ENCODE measurements around the gene RASEF.

DNA sequence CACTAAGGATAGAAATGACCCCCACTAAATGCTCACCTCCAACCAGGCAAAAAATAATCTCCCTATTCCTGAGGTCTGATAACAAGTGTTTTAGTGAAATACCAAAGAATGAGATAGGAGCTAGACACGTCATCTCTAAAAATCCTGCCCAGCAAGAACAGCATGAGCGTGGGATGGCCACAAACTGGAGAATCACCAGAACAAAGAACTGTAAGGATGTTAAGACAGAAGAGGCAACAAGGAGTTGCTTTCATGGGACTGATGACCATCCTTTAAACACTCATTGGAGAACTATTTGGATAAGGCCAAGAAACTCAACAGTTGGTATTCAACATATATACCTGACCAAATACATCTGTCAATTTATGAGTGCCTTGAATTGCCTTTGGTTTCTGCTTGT is 113.7 kb downstream of the RASEF start:
- TF ChIP-seq POLR2A (IDR thresholded peaks at IDR 0.05): no peak
- TF ChIP-seq, protein P1, sequence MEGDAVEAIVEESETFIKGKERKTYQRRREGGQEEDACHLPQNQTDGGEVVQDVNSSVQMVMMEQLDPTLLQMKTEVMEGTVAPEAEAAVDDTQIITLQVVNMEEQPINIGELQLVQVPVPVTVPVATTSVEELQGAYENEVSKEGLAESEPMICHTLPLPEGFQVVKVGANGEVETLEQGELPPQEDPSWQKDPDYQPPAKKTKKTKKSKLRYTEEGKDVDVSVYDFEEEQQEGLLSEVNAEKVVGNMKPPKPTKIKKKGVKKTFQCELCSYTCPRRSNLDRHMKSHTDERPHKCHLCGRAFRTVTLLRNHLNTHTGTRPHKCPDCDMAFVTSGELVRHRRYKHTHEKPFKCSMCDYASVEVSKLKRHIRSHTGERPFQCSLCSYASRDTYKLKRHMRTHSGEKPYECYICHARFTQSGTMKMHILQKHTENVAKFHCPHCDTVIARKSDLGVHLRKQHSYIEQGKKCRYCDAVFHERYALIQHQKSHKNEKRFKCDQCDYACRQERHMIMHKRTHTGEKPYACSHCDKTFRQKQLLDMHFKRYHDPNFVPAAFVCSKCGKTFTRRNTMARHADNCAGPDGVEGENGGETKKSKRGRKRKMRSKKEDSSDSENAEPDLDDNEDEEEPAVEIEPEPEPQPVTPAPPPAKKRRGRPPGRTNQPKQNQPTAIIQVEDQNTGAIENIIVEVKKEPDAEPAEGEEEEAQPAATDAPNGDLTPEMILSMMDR (IDR thresholded peaks at IDR 0.05): no peak
